Adrenal gland (tissue), 12 donors: ENCODE measurements around the gene CDKN2A. TPM values are rescaled to one million over a fixed set of nuclear protein-coding genes. Genes with fewer than 3 reads are reported as not detected.

Source experiments
- DNase-seq, 7 donors: peaks; one replicate each; pipeline ENCODE4 v3.0.0-alpha.2; 2019 to 2020
- H3K27ac ChIP-seq, 5 donors: fragments of 200-600 bp; sonication (generic) in 4 of 5; 1 replicate in 3 of 5; 2 replicates in 2 of 5; pipeline versions ENCODE4 v1.5.1 to v1.8.0; 2016 to 2020; ENCODE audit warnings: mild to moderate bottlenecking in 1 of 5
- H3K27me3 ChIP-seq: fragments of 200-600 bp; 2 replicates; pipeline ENCODE4 v1.8.0; 2021
- H3K36me3 ChIP-seq, 2 donors: fragments of 200-600 bp; replicated peaks in 1 of 2; 1 replicate in 1 of 2; 2 replicates in 1 of 2; pipeline versions ENCODE4 v1.5.1 to v1.8.0; 2018 to 2022
- H3K4me1 ChIP-seq, 2 donors: fragments of 200-600 bp; replicated peaks in 1 of 2; 1 replicate in 1 of 2; 2 replicates in 1 of 2; pipeline versions ENCODE4 v1.5.1 to v1.8.0; 2018 to 2021
- H3K4me3 ChIP-seq, 4 donors: fragments of 200-600 bp; sonication (generic) in 3 of 4; one replicate each; pipeline ENCODE4 v1.5.1; 2016 to 2018
- H3K9me3 ChIP-seq, 3 donors: fragments of 200-600 bp; sonication (generic) in 1 of 3; replicated peaks in 1 of 3; 1 replicate in 2 of 3; 2 replicates in 1 of 3; pipeline versions ENCODE4 v1.5.1 to v1.8.0; 2016 to 2021
- CTCF ChIP-seq, 6 experiments: fragments of 450-650 bp in 4 of 6; fragments of 200-600 bp in 2 of 6; sonication (generic) in 1 of 6; IDR thresholded peaks; 1 replicate in 5 of 6; 2 replicates in 1 of 6; pipeline versions ENCODE4 v1.5.1 to v1.8.0; 2016 to 2021; ENCODE audit warnings: antibody characterized with exemption in 6 of 6, mild to moderate bottlenecking in 2 of 6, moderate library complexity in 1 of 6
- POLR2A ChIP-seq, 2 donors: fragments of 450-650 bp; IDR thresholded peaks; one replicate each; pipeline ENCODE4 v1.6.1; 2017; ENCODE audit warnings: antibody characterized with exemption in 2 of 2, mild to moderate bottlenecking in 2 of 2, moderate library complexity in 1 of 2
- WGBS, 4 donors: extraction: QIAGEN DNeasy Blood & Tissue Kit in 2 of 4; methylation state at CpG; one replicate each; pipeline versions ENCODE4 v1.1.5 to v1.1.7; 2013 to 2017; 5-methylcytosine and 5-hydroxymethylcytosine counted together
- intact Hi-C, 2 donors: fragments of 100-400 bp; cut with DNase I; formaldehyde crosslinking; loops; one replicate each; pipeline versions ENCODE4 v1.14.1 to v1.15.0; 2022 to 2023
- polyA plus RNA-seq, 3 donors: library from polyadenylated mRNA; stranded (reverse); fragments of 200-250 nt in 2 of 3; fragments of 350-450 nt in 1 of 3; fragmentation: Illumina TruSeq in 1 of 3; extraction: RNeasy Lipid Tissue Mini Kit (QIAGEN cat#74804) in 1 of 3; gene quantifications; one replicate each; pipeline ENCODE4 v1.2.3, GENCODE V29; 2013 to 2014
- total RNA-seq, 9 donors: library from RNA; depleted of rRNA in 4 of 9; stranded (reverse); fragments of >200 nt in 4 of 9; fragments of 120-200 nt in 1 of 9; fragmentation: NEBNext Ultra II Directional in 1 of 9; extraction: Animal tissue kit (Norgen Biotek cat#: 25700) in 1 of 9; gene quantifications; one replicate each; pipeline versions ENCODE4 v1.1.0 to v1.2.4, GENCODE V29; 2013 to 2023
- donor health status: healthy with polysubstance abuse.
- donor health status: Bipolar disorder and iron deficiency.
- donor health status: DM: yes; HTN: yes; CAD: no.
- donor health status: DM: no; HTN: no; CAD: no.
- donor health status: DM: no; HTN: no; CAD: no.
- donor health status: DM: yes; HTN: yes; CAD: no.

Gene CDKN2A
- total and polyA plus RNA-seq, 12 donors = 0.39 to 34.5 (median 13.7) TPM

- no peak overlapping the region for H3K4me3 ChIP-seq
Measured at GRCh38 chr9:21968331-21969010, 25.7 kb downstream of the CDKN2A start.

GRCh38 chr9:21967702-21968101, 26.5 kb downstream of the CDKN2A start:
- WGBS, 4 donors = 27 to 33% (median 32%) methylated on average over 10 of the region's 10 CpGs
- intact Hi-C loops = no loop called here
- H3K4me1 ChIP-seq = peaks cover 0 to 13% of the 10 kb centered on the region in 2 donors
- TF ChIP-seq POLR2A (IDR thresholded peaks at IDR 0.05) (no peak), CTCF (IDR thresholded peaks at IDR 0.05) (no peak)
- no peak overlapping the region for H3K4me3 ChIP-seq
- no peaks in the 10 kb centered on the region for H3K36me3 ChIP-seq
- DNase-seq = no peak
- H3K27me3 ChIP-seq = peaks cover 80% of the 10 kb centered on the region
- no peak overlapping the region for H3K27ac ChIP-seq
- no peaks in the 10 kb centered on the region for H3K9me3 ChIP-seq

More at GRCh38 chr9:21968331-21969010, 25.7 kb downstream of the CDKN2A start:
- DNase-seq = no peak
- intact Hi-C loops = no loop called here
- Histone ChIP-seq H3K36me3 (no peaks in the 10 kb centered on the region), H3K27me3 (peaks cover 88% of the 10 kb centered on the region), H3K27ac (no peak overlapping the region), H3K4me1 (peaks cover 0 to 13% of the 10 kb centered on the region in 2 donors), H3K9me3 (no peaks in the 10 kb centered on the region)
- TF ChIP-seq POLR2A (IDR thresholded peaks at IDR 0.05) (no peak), CTCF (IDR thresholded peaks at IDR 0.05) (no peak)
- WGBS, 4 donors = 11 to 14% (median 12%) methylated on average over 18 to 41 of the region's 41 CpGs

GRCh38 chr9:21967169-21967568, 27.0 kb downstream of the CDKN2A start:
- Histone ChIP-seq H3K27me3 (peaks cover 75% of the 10 kb centered on the region), H3K27ac (no peak overlapping the region), H3K4me1 (peaks cover 0 to 13% of the 10 kb centered on the region in 2 donors), H3K36me3 (no peaks in the 10 kb centered on the region), H3K9me3 (no peaks in the 10 kb centered on the region), H3K4me3 (no peak overlapping the region)
- intact Hi-C loops = no loop called here
- DNase-seq = no peak
- TF ChIP-seq POLR2A (IDR thresholded peaks at IDR 0.05) (no peak), CTCF (IDR thresholded peaks at IDR 0.05) (no peak)
- 19 to 24% (median 19%) methylated on average over 18 to 19 of the region's 19 CpGs for WGBS, 4 donors

GRCh38 chr9:21966140-21966851, 27.9 kb downstream of the CDKN2A start:
- H3K4me1 ChIP-seq = peaks cover 0 to 13% of the 10 kb centered on the region in 2 donors
- no peaks in the 10 kb centered on the region for H3K36me3 ChIP-seq
- no peak overlapping the region for H3K4me3 ChIP-seq
- peaks cover 66% of the 10 kb centered on the region for H3K27me3 ChIP-seq
- TF ChIP-seq POLR2A (IDR thresholded peaks at IDR 0.05) (no peak), CTCF (IDR thresholded peaks at IDR 0.05) (no peak)
- no peak for DNase-seq
- no peak overlapping the region for H3K27ac ChIP-seq
- WGBS, 4 donors = 20 to 22% (median 21%) methylated on average over 15 of the region's 15 CpGs
- intact Hi-C loops = no loop called here
- H3K9me3 ChIP-seq = no peaks in the 10 kb centered on the region
